Anterior cingulate cortex (tissue), 58 donors: Measurements from ENCODE around the gene SPATA46.

ENCODE experiments used
- DNase-seq, 58 donors: peaks; one replicate each; lab custom pipeline; 2025; lab: John Stamatoyannopoulos, UW

The SPATA46 gene

DNA sequence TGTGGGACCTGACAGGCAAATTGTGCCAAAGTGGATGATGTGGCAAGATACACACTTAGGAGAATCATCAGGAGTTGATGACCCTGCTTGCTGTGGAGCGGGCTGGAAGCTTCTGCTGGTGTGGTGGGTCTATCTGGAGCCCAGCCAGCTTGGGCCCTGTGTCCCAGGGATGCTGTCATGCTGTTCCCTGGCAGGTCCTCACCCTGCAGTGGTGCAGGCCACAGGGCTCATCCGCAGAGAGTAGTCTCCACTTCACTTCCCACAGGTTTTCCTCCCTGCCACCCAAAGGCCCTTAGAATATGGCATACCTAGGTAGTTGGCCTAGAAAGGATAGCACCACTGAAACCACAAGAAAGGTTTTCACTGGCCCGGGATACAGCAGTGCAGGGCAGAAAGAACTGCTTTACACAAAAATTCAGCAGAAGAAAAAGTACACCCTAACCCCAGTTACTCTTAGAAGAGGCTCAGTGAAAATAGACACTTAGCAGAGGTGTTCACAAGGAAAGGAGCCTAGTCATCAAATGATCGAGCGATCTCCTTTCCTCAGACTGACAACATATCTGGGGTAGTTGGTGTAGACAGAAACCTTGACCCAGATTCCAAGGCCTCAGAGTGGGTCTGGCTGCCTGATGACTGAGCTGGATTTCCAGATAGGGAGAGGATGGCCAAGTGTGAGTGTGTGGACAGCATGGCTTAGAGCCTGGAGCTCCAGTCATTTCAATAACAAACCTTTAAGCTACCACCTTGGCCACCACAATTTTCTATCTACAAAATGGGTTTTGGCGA lies 3.6 kb upstream of the SPATA46 start:
- no peak for DNase-seq

DNA sequence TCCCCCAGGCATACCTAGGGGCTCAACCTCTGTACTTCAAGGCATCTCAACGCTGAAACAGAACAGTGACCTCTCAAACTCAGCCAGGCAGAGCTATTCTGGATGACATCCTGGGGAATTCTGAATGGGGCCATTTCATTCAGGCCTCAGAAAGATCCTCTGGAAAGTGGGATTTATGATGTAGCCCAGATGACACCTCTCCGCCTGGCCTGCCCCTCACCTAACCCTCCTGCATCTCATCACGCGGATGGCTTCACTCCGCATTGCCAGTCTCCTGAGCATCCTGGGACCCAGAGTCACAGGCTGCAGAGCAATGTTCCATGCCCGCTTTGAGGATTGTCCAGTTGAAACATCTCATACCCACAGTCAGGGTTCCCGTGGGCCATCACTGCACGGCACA lies 1.2 kb downstream of the SPATA46 start:
- DNase-seq: no peak

DNA sequence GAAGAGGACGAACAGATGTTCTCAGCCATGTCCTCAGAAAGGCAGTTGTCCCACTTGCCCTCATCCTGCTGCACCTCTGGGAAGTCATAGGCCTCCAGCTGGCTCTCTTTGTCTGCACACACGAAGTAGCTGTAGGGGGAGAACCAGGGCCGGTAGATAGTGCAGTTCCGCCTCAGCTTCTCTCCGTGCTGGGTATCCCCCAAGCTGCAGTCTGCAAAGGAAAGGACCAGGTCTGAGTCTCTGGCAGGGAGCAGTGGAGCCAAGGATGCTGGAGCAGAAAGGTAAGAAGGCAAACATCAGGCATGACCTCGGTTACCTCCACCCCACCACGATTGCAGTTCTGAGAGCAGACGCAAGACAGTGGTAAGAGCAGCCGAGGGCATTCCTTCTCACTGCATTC lies 2.2 kb downstream of the SPATA46 start:
- DNase-seq: no peak

DNA sequence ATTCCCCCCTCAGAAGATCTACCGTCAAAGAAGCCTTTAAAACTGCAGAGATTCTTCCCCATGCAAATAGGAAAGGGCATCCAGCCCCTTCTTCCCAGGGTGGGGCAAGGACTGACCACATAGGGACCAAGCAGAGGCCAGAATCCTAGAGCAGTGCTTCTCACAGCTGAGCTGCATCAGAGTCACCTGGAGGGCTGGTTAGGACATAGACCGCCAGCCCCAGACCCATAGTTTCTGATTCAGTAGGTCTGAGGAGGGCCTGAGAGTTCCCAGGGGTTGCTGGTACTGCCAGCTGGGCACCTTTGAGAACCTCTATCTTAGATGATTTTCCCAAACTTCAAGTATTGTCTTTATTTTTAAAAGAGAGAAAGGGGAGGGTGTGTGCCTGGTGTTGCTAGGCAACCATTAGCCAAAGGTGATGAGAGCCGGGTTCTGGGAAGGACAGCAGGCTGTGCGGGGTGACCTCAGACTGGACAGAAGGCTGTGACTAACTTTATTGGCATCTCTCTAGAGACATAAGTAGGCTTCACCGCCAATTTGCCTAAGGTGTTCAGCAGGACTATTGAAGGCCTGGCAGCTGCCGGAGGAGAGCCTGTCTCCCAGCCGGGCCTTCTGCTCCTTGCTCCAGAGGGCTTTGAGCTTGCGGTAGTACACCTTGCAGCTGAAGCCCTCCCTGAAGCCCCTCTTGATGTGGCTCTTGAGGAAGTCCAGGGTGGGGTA lies 3.0 kb downstream of the SPATA46 start:
- DNase-seq: no peak

DNA sequence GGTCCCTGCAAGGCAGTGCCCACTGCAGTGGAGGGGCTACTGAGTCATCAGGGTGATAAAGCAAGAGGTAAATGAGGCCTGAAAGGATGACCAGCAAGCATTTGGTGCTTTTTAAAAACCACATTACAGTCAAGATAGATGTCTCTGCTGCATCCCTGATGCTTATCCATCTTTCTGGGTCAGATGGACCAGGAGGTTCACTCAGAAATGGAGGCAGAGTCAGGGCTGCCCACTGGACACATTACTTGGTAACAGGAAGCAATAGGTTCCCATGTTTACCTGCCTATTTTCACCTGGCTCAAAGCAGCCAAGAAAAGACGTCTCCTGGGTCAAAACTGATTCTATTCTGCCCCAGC lies 3.6 kb downstream of the SPATA46 start:
- DNase-seq: no peak

DNA sequence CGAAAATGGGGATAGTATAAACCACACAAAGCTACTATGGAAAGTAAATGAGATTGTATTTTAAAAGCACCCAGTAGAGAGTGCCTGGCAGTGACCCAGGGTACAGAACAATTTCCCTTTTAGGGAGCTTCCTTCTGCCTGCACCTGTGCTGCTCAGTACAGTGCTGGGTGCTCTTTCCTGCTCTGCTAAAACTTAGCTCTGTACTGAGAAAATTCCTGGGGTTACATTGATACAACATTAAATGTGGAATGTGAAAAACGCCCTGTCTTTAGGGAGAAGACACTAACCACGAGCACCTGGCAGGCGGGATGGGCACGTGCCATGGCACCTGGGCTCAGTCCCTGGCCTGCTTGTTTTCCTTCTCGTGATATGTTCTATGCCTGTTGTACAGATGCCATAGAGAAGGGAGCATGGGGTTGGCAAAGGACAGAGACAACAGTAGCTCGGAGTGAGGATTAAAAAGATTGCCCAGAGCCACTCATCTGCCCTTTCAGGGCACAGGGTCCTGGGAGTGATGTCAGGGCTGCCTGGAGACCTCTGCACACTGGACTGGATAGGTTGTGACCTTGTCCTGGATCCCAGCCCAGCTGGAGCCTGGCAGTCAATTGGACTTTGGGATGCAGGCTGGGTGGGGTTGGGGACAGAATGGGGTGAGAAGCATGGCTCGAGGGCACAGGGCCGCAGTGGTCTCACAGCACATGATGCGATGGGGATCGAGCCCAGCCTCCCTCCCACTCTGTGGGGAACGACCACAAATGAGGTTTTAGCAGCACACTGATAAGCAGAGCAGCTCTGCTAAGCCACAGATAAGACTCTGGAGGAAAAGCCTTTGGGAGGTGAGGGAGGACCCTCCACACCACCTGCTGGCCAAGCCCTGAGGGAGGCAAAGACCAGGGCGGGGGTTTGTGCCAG lies 4.2 kb downstream of the SPATA46 start:
- no peak for DNase-seq

DNA sequence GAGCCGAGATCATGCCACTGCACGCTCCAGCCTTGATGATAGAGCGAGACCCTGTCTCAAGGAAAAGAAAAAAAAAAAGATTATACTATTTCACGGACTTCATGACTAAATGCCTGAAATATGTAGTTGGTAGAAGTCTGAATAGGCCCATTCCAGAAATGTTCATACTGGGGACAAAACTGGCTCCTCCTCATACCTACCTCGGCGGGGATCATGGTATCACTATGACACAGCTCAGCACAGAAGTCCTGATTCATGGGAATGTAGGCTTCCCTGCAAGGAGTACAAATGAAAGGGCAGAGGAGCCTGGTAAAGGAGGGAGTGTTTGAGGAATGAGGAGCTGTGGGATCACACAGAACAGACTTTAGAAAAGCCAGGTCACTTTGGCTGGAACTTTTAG lies 5.0 kb downstream of the SPATA46 start:
- DNase-seq: no peak

DNA sequence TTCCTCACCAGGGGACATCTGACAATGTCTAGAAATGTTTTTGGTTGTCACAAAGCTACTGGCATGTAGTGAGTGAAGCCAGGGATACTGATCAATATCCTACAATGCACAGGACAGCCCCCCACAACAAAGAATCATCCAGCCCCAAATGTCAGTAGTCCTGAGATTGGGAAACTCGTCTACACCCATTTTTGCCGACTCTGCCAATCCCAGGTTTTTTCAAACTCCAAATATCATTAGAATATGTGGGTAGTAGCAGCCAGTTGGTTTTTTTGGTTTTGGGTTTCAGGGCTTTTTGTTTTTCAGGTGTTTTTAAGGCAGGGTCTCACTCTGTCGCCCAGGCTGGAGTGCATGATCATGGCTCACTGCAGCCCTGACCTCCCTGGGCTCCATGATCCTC lies 5.9 kb downstream of the SPATA46 start:
- no peak for DNase-seq

DNA sequence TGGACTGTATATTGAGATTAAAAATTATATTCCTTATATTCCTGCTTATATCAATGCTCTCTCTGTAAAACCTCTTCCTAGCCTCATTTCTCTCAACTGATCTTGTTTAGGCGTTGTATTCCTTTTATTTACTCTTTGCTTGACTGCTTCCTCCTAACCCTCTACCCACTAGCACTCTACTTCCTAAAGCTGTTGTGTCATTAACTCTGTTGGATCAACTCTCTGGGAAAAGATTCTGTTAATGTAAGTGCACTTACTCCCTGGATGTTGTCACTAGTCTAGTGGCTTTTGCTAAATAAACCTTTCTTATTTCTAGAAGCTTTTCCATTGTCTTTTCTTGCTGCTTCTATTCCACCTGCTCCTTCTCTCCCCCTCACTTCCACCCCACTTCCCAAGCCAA lies 6.5 kb downstream of the SPATA46 start:
- no peak for DNase-seq

DNA sequence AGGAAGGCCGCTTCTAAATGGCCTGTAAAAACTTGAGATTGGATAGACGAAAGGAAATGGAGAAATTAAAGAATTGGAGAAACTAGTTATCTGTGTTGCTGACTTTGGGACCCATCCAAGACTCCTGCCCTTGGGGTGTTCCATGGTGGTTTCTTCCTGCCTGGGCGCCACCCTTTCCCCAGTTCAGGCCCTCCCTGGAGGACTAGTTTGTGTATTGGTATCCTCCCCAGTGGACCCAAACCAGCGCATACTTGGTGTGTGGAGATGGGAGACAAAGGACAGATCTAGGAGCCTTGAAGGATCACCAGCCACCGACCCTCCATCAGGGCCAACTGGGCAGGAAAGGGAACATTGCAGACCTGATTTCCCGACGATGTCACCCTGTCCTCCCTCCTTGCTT lies 7.1 kb downstream of the SPATA46 start:
- no peak for DNase-seq

DNA sequence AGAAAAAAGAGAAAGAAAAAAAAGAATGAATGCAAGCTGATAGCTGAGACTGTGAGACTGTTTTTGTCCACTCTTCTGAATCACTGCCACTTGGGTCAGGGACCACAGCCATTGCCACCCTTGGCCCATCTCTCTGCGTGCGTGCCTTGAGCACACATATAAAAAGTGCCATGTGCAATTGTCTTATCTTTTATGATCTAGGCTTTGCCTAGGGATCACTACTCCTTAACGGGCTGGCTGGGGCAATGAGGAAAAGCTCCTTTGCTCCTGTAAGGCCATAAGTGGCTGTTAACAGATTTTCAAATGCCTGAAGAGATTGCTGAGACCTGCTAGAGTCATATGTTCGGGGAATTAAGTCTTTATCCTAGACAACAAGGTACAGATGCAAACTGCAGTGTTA lies 8.2 kb downstream of the SPATA46 start:
- DNase-seq: no peak

DNA sequence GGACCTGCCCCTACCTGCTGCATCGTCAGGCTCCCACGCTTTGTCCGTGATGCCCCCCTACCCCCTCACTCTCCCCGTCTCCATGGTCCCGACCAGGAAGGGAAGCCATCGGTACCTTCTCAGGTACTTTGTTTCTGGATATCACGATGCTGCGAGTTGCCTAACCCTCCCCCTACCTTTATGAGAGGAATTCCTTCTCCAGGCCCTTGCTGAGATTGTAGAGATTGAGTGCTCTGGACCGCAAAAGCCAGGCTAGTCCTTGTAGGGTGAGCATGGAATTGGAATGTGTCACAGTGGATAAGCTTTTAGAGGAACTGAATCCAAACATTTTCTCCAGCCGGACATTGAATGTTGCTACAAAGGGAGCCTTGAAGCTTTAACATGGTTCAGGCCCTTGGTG lies 8.9 kb downstream of the SPATA46 start:
- DNase-seq: no peak

DNA sequence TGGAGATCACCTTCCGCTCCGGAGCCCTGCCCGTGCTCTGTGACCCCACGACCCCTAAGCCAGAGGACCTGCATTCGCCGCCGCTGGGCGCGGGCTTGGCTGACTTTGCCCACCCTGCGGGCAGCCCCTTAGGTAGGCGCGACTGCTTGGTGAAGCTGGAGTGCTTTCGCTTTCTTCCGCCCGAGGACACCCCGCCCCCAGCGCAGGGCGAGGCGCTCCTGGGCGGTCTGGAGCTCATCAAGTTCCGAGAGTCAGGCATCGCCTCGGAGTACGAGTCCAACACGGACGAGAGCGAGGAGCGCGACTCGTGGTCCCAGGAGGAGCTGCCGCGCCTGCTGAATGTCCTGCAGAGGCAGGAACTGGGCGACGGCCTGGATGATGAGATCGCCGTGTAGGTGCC lies 9.6 kb downstream of the SPATA46 start:
- DNase-seq: no peak

DNA sequence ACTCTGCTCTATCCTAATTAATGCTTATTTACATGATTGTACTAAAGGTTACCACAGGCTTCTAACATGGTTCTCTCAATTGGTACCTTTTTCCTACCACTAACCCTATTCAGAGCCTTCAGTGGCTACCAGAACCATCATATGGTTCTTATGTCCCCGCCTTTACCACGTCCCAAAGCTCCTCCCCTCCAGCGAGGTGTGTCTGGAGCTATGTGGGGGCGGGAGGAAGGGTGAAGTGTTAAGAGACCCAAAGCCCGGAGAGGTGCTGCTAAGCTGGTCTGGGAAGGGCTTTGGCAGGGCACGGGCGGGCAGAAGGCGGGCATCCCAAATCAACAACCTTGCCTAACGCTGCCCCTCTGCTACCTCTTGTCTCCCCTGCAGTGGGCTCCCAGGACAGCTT lies 10.0 kb downstream of the SPATA46 start:
- DNase-seq: no peak

DNA sequence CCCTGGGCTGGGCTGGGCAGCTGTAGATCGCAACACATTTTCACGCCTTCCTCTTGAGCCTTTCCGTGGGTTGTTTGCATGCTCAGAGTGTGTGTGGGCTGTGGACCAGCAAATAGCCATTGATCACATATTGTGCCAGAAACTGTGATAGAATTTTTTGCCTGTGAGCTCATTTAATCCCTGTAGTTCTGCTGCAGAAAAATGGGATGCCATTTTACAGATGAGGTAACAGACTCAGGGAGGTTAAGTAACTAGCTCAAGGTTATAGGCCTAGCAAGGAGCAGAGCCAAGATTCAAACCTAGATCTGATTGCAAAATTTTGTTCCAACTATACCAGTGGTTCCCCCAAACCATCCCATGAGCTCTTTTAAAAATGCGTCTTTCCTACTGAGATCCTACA lies 10.5 kb downstream of the SPATA46 start:
- peak in 7 of 58 donors; percentile 8 to 27 (median 14) for DNase-seq

DNA sequence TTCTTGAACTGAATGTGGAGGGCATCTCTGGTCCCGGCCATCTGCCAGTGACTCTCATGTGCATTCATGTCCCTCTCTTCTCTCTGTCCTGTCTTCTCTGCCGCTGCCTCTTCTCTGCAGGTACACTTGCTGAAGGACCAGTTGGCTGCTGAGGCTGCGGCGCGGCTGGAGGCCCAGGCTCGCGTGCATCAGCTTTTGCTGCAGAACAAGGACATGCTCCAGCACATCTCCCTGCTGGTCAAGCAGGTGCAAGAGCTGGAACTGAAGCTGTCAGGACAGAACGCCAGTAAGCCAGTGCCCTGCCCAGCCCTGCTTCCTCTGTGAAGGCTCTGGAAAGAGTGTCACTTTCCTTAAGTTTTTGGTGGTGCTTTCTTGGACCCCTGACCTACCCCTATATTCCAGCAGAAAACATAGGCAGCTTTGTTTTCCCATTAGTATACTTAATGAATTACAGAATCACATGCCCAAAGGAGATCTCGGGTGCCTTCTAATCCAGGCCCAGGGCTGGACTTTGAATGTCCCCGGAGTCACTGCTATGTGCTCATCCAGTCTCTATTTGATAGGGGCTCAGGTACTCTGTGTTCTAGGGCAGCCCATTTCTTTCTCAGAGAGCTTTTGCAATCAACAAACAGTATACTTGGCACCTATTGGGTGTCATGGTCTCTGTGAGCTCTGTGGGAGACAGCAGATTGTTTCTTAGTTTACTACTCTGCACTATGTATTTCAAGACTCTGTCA lies 11.2 kb downstream of the SPATA46 start:
- DNase-seq: no peak

DNA sequence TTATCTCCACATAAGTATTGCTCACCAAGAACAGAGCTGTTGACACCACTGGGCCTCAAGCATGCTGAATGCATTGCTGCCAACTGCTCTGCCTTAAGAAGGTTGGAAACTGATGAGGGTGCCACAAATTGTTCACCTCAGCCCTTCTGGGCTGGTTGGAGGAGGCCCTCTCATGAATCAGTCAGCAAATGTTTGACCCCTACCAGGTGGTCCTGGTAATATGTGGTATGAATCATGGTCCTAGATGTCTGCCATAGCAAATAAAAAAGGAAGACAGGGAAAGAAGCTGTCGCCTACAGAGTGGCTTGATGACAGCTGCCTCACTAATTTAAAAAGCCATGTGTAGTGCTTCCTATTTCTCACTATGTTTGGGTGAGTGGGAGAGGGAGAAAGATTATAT lies 12.2 kb downstream of the SPATA46 start:
- DNase-seq: no peak

DNA sequence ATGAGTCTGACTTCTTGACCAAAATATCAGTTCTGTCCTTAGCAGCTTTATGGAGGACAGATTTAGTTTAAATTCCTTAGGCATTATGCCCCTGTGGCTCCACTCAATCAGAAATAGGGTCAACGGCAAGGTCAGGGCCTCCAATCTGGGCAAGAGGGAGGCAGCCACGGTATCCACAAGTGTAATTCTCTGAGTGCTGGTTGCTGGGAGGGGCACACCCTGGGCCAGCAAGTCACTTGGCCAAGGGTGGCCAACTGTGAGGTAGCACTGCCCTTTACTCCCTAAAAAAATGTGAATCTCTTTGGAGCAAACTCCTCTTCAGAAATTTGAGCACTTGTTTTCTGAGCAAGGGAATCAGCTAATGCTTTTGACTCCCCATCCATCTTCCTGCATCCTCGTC lies 12.8 kb downstream of the SPATA46 start:
- DNase-seq: no peak

DNA sequence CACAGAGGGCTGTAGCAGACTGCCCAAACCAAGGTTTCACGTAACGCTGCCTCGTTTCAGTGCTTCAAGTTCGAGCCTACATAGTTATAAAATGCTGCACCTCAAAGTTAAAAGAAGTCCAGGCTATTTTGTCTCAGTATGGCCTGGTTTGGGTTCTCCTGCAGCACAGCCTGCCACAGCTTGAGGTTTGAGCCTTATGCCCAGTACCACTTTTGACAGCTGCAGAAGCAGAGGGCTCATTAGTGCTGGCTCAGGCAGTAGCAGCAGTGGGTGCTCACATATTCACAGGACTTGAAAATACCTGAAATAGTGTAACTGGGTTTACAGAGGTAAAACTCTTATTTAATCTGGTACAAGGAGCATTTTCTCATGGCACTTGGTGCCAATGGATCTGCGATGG lies 15.3 kb downstream of the SPATA46 start:
- DNase-seq: no peak

DNA sequence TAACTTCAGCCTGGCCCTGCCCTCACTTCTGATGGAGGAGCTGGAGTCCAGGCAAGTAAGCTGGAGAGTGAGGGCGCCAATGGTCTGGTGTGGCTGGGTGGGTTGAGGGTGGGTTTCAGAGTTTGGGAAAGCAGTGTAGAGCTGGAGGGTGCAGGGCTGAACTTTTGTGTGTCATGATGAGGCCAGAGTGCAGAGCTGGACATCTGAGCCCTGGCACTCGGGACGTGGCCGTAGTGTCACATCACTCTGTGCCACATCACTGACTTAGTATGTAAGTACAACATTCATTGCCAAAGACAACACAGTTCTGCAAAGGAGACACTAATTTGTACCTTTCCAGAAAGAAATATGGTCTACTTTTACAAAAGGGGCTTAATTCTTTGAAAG lies 15.8 kb downstream of the SPATA46 start:
- no peak for DNase-seq
